ENCODE results near the gene GTF3C5.

GTF3C5 gene

GRCh38 chr9:133107245-133107722 is 76.5 kb downstream of the GTF3C5 start:
- no peak for DNase-seq (ENCODE audit: low read depth, low spot score)
